Measurements from ENCODE around the gene HPD.

The HPD gene

GRCh38 chr12:121810234-121810817 is 48.3 kb downstream of the HPD start:
- DNase-seq (ENCODE audit: low spot score): no peak

DNA sequence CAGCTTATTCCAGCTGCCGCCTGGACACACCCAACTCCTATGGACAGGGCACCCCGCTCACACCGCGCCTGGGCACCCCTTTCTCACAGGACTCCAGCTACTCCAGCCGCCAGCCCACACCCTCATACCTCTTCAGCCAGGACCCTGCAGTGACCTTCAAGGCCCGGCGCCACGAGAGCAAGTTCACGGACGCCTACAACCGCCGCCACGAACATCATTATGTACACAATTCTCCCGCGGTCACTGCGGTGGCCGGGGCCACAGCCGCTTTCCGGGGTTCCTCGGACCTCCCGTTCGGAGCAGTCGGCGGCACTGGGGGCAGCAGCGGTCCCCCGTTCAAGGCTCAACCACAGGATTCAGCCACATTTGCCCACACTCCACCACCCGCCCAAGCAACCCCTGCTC is 48.9 kb downstream of the HPD start:
- no peak for DNase-seq (ENCODE audit: low spot score)

DNA sequence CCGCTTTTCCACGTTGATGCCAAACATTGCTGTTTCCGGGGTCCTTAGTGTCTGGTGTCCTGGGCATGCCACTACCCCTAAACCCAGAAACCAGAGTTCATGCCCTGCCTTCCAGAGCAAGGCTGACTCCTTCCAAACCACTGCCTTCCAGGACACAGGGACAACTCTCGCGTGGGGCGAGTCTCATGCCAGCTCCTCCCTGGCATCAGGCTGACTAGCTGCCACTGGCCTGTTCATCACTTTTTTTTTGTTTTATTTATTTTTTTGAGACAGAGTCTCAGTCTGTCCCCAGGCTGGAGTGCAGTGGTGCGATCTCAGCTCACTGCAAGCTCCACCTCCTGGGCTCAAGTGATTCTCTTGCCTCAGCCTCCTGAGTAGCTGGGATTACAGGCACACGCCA is 50.0 kb downstream of the HPD start:
- no peak for DNase-seq (ENCODE audit: low spot score)

DNA sequence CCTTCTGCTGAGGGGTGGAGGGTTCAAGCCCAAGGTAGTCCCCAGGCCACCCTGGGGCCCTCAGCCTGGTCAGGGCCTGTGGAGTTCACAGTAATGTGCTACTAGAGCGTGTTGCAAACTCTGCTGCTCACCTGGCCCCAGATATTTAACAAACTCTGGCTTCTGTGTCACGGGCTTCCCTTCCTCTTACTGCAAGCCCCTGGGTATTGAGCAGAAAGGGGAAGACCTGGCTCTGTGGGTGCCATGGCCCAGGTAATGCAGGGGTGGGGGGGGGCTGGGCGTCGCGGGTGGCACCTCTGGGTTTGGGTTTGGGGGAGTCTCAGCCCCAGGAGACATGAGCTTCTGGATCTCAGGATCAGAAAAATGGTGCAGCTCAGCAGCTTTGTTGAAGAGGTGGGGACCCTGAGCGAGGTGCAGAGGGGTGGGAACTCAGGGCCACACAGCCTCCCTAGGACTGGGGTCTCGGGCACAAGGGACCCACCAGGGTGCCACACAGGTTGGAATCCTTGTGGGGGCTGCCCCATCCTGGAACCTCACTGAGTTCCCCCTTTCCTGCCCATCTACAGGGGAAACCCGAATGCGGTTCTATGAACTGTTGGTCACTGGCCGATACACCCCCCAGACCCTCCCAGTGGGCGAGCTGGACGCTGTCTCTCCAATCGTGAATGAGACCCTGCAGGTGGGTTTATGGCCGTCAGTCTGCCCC is 50.9 kb downstream of the HPD start:
- no peak for DNase-seq (ENCODE audit: low spot score)

- DNase-seq (ENCODE audit: low spot score): peak; percentile 54
These were observed 51.9 kb downstream of the HPD start for GRCh38 chr12:121806546-121807423.

- no peak for DNase-seq (ENCODE audit: low spot score)
These were observed 52.6 kb downstream of the HPD start for GRCh38 chr12:121806009-121806545.

- no peak for DNase-seq (ENCODE audit: low spot score)
These were observed 53.3 kb downstream of the HPD start for GRCh38 chr12:121805171-121806008.

- no peak for DNase-seq (ENCODE audit: low spot score)
These were observed 54.1 kb downstream of the HPD start for GRCh38 chr12:121804417-121805111.

- peak; percentile 44 for DNase-seq (ENCODE audit: low spot score)
These were observed 54.7 kb downstream of the HPD start, which contains the start of gene SETD1B for GRCh38 chr12:121803861-121804416. SETD1B (plus strand) TSS chr12:121804009; CDS start chr12:121804738, 729 bp downstream.

- DNase-seq (ENCODE audit: low spot score): peak; percentile 91
These were observed 55.6 kb downstream of the HPD start for GRCh38 chr12:121802843-121803698.

DNA sequence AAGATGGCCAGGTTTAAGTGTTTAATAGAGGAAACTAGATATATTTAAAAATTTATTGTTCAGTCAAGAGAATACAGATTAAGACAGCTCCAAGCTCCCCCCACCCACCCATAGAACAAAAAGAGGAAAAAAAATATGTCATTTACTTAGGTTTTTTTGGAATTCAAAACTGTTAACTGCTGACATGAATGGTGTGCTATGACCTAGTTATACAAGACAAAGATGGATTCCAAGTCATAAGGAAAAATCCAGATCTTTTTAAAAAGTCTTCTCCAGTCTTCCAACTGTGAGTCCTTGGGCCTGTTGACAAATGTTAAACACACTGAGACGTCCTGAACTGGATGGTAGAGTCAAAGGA is 56.2 kb downstream of the HPD start:
- no peak for DNase-seq (ENCODE audit: low spot score)

GRCh38 chr12:121801595-121802484 is 56.8 kb downstream of the HPD start:
- no peak for DNase-seq (ENCODE audit: low spot score)

GRCh38 chr12:121800694-121801594 is 57.7 kb downstream of the HPD start:
- peak; percentile 74 for DNase-seq (ENCODE audit: low spot score)

- peak; percentile 91 for DNase-seq (ENCODE audit: low spot score)
These were observed 58.6 kb downstream of the HPD start for GRCh38 chr12:121799842-121800693.

GRCh38 chr12:121799156-121799841 is 59.4 kb downstream of the HPD start:
- peak; percentile 77 for DNase-seq (ENCODE audit: low spot score)

- no peak for DNase-seq (ENCODE audit: low spot score)
These were observed 59.9 kb downstream of the HPD start for GRCh38 chr12:121798787-121799155.
